Raji (cell line): ENCODE measurements around the gene MVP.

Source experiments
- POLR2A ChIP-seq: IDR thresholded peaks from 2 replicates; pipeline ENCODE4 v1.6.1; 2011; ENCODE audit warnings: low read depth, low read length, control low read depth; ENCODE audit not compliant: insufficient read depth

MVP gene

GRCh38 chr16:29824589-29825144 lies 4.4 kb downstream of the MVP start:
- TF ChIP-seq POLR2A, result 0 out of 2 replicates have a peak, but pooled peaks have one; percentile 2

GRCh38 chr16:29825145-29826044 lies 5.1 kb downstream of the MVP start:
- TF ChIP-seq POLR2A, result peak; percentile 14; the same call in 1 of the 2 replicates

DNA sequence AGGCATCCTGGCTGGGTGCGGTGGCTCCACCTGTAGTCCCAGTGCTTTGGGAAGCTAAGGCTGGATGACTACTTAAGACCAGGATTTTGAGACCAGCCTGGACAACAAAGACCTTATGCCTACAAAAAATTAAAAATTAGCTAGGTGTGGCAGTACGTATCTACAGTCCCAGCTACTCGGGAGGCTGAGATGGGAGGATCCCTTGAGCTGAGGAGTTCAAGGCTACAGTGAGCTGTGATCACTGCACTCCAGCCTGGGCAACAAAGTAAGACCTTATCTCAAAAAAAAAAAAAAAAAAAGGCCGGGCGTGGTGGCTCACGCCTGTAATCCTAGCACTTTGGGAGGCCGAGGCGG lies 6.1 kb downstream of the MVP start:
- TF ChIP-seq POLR2A, result no peak

- no peak for TF ChIP-seq POLR2A
Observed at GRCh38 chr16:29830774-29831173, 10.5 kb downstream of the MVP start.

DNA sequence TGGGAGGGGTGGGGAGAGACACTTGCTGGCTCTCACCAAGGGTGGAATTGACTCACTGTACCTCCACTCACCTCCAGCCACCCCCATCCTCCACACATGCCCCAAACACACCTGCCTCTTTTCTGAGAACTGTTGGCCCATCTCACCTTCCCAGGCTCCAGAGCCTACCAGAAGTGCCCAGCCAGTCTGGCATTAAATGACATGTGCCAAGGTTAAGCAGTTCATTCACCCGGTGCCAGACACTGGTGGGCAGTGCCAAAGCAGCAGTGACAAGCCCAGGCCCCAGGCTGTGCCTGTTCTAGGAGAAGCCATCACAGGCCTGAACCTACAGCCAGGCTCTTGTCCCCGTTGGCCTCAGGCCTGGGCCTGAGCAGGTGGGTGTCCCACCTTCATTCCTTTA lies 11.2 kb downstream of the MVP start:
- no peak for TF ChIP-seq POLR2A

- no peak for TF ChIP-seq POLR2A
Observed at GRCh38 chr16:29834079-29834478, 13.8 kb downstream of the MVP start.

- TF ChIP-seq POLR2A, result no peak
Observed at GRCh38 chr16:29835926-29836325, 15.7 kb downstream of the MVP start.

DNA sequence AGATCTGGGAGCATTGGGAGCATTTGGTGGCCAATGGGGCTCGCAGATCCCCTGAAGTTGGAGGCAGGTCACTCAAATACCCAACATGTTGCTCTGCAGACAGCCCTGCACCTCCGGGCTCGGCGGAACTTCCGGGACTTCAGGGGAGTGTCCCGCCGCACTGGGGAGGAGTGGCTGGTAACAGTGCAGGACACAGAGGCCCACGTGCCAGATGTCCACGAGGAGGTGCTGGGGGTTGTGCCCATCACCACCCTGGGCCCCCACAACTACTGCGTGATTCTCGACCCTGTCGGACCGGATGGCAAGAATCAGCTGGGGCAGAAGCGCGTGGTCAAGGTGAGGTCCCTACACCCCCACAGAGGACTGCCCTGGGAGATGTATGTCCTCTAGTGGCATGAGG lies 16.4 kb downstream of the MVP start:
- TF ChIP-seq POLR2A, result no peak

- TF ChIP-seq POLR2A, result no peak
Observed at GRCh38 chr16:29837841-29838240, 17.6 kb downstream of the MVP start.

- no peak for TF ChIP-seq POLR2A
Observed at GRCh38 chr16:29839822-29840221, 19.6 kb downstream of the MVP start.

GRCh38 chr16:29840240-29840639 lies 20.0 kb downstream of the MVP start:
- no peak for TF ChIP-seq POLR2A

DNA sequence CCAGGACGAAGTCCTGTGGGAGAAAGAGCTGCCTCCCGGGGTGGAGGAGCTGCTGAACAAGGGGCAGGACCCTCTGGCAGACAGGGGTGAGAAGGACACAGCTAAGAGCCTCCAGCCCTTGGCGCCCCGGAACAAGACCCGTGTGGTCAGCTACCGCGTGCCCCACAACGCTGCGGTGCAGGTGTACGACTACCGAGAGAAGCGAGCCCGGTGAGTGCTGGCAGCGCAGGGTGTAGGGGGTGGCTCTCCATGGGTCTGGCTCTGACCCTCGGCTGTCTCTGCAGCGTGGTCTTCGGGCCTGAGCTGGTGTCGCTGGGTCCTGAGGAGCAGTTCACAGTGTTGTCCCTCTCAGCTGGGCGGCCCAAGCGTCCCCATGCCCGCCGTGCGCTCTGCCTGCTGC lies 21.4 kb downstream of the MVP start:
- no peak for TF ChIP-seq POLR2A

DNA sequence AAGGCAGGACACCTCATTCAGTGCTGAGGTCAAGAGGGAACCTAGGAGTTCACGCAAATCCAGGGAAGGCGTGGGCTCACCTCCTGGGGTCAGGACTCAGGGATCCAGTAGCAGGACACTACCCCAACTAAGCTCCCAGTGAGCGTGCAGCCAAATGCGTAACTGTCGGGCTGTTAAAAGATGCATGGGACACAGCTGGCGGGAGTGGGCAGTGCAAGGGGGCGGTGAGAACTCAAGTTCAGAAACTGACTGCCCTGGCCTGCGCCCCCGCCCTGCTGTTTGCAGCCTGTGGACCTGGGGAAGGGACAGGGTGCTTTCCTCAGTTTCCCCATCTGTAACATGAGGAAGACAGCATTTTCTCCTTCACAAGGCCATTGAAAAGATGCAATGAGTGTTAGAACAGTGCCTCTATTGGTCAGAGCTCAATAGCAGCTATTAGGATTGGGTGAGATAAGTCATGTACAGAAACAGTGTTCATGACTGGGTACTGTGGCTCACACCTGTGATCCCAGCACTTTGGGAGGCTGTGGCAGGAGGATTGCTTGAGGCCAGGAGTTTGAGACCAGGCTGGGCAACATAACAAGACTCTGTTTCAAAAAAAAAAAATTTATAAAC lies 22.6 kb downstream of the MVP start:
- no peak for TF ChIP-seq POLR2A

GRCh38 chr16:29843931-29844330 lies 23.7 kb downstream of the MVP start:
- TF ChIP-seq POLR2A, result no peak

DNA sequence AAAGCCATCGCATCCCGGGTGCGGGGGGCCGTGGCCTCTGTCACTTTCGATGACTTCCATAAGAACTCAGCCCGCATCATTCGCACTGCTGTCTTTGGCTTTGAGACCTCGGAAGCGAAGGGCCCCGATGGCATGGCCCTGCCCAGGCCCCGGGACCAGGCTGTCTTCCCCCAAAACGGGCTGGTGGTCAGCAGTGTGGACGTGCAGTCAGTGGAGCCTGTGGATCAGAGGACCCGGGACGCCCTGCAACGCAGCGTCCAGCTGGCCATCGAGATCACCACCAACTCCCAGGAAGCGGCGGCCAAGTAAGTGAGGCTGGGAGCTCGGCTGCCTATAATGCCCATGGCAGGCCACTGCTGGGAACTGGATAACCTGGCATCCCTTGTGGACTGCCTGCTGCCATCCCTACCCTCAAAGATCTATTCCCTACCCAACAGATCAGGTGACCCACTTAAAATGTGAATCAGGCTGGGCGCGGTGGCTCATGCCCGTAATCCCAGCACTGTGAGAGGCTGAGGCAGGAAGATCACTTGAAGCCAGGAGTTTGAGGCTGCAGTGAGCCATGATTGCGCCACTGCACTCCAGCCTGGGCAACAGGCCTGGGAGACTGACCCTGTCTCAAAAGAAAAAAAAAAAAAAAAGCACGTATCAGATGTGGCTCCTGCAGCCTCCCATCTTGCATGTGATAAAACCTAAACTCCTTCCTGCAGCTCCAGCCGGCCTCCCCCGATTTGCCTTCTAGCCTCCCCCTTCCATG lies 24.5 kb downstream of the MVP start:
- no peak for TF ChIP-seq POLR2A

DNA sequence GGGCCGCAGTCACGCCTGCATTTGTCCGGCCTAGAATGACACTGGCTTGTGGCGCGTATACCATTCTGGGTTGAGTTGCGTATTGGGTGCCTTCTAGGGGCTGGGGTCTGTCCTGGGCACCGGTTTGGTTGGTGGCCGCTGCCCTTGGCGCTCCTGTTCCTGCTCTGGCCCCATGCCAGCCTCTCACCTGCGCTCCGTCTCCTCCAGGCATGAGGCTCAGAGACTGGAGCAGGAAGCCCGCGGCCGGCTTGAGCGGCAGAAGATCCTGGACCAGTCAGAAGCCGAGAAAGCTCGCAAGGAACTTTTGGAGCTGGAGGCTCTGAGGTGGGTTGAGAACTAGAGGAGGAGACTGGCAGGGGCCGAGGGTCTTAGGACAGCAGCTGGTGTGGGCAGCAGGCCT lies 25.4 kb downstream of the MVP start:
- no peak for TF ChIP-seq POLR2A
